Measurements from ENCODE around the gene ORAI2. TPM values are rescaled to one million over a fixed set of nuclear protein-coding genes. Genes with fewer than 3 reads are reported as not detected.
A peak's percentile ranks its signal among the peaks of the same experiment; 100 is the strongest.
"Not testable (repeated sequence)": the region's sequence is repeated elsewhere in the genome, so short reads cannot be mapped to it uniquely, and the experiment has no call there.

Gene ORAI2
- total and polyA plus RNA-seq, 9 donors = 3.2 to 18.9 (median 15.6) TPM

DNA sequence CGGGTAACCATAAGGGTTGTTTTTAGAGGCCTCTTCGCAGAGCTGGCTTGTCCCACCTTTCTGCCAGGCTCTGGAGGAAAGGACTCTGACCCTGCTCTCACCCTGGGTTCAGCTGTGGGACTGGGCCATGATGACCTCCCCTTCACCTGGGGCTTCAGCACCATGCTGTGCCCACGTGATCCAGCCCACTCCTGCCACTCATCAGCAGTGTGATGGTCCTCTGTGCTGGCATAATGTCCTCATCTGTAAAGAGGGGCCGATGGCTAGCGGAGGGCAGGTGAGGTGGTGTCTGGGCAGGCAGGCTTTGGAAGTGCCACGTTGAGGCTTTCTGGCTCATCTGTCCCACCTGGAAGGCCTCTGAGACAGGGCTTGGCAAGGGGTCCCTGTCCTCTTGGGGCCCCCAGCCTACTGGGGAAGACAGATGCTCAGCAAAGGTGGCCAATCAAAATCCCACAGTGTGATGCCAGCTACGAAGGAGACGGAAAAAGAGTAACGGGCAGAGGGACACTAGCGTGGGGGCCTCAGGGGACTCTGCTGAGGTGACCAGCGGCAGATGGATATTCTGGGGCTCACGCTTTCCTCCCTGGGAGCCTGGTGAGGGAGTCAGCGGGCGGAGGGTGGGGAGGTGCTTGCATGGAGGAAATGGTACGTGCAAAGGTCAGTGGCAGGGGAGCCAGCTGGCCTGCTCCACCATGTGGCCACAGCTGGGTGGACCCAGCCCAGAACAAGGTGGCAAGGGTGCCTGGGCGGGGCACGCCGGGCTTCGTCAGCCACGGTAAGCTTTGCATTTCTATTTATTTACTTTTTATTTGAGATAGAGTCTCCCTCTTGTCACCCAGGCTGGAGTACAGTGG is 36.8 kb downstream of the ORAI2 start:
- TF ChIP-seq POLR2A (IDR thresholded peaks at IDR 0.05) = no peak
- TF ChIP-seq, protein P1, sequence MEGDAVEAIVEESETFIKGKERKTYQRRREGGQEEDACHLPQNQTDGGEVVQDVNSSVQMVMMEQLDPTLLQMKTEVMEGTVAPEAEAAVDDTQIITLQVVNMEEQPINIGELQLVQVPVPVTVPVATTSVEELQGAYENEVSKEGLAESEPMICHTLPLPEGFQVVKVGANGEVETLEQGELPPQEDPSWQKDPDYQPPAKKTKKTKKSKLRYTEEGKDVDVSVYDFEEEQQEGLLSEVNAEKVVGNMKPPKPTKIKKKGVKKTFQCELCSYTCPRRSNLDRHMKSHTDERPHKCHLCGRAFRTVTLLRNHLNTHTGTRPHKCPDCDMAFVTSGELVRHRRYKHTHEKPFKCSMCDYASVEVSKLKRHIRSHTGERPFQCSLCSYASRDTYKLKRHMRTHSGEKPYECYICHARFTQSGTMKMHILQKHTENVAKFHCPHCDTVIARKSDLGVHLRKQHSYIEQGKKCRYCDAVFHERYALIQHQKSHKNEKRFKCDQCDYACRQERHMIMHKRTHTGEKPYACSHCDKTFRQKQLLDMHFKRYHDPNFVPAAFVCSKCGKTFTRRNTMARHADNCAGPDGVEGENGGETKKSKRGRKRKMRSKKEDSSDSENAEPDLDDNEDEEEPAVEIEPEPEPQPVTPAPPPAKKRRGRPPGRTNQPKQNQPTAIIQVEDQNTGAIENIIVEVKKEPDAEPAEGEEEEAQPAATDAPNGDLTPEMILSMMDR (IDR thresholded peaks at IDR 0.05) = no peak
- no peak for TF ChIP-seq EP300 (IDR thresholded peaks at IDR 0.05)
- intact Hi-C loops (cut with DNase I) = no loop called here
- H3K9me3 ChIP-seq = no peaks in the 10 kb centered on the region
- H3K4me3 ChIP-seq = no peak overlapping the region
- no peaks in the 10 kb centered on the region for H3K27me3 ChIP-seq
- no peaks in the 10 kb centered on the region for H3K36me3 ChIP-seq
- WGBS, 3 donors = 73 to 84% (median 81%) methylated on average over 20 of the region's 20 CpGs
- DNase-seq = peak in 3 of 5 donors; percentile 8 to 37 (median 20)
- no peak overlapping the region for H3K27ac ChIP-seq
- H3K4me1 ChIP-seq (ENCODE audit: insufficient read depth) = peaks cover 7% of the 10 kb centered on the region

- intact Hi-C loops (cut with DNase I) = no loop called here
- H3K36me3 ChIP-seq = no peaks in the 10 kb centered on the region
- DNase-seq = peak in 4 of 5 donors; percentile 8 to 29 (median 14)
- H3K9me3 ChIP-seq = no peaks in the 10 kb centered on the region
- WGBS, 3 donors = 79 to 90% (median 81%) methylated on average over 6 of the region's 6 CpGs
- TF ChIP-seq EP300 (IDR thresholded peaks at IDR 0.05) = no peak
- no peak for TF ChIP-seq POLR2A (IDR thresholded peaks at IDR 0.05)
- H3K27ac ChIP-seq = no peak overlapping the region
- H3K4me1 ChIP-seq (ENCODE audit: insufficient read depth) = no peaks in the 10 kb centered on the region
- no peak overlapping the region for H3K4me3 ChIP-seq
- no peaks in the 10 kb centered on the region for H3K27me3 ChIP-seq
Measured at GRCh38 chr7:102471791-102472125, 38.4 kb downstream of the ORAI2 start.

DNA sequence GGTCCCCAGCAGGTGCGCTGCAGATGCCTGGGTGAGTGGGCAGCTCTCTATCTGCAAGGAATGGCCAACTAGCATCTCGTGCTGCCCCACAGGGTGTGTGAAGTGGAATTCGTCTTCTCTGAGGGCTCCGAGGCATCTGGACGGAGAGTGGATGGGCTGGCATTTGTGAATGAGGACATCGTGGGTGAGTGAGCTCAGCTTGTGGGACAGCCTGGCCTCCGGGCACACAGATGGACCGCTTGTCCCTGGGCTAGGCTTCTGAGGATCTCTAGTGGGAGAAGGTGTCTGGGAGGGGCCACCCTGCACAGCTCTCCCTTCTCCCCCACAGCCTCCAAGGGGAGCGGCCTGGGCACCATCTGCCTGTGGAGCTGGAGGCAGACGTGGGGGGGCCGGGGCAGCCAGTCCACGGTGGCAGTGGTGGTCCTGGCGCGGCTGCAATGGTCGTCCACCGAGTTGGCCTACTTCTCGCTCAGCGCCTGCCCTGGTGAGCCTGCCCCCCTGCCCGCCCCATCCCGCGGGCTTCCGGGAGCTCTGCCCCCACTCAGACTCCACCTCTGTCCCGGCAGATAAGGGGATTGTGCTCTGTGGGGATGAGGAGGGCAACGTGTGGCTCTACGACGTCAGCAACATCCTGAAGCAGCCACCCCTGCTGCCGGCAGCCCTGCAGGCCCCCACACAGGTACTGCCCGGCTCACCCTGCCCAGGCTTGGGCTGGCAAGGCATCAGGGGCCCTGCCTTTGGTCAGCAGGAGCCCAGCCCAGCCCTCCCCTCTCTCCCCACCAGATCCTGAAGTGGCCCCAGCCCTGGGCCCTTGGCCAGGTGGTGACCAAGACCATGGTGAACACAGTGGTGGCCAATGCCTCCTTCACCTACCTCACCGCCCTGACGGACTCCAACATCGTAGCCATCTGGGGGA is 39.0 kb downstream of the ORAI2 start:
- TF ChIP-seq, protein P1 (IDR thresholded peaks at IDR 0.05) = no peak
- no peak for TF ChIP-seq POLR2A (IDR thresholded peaks at IDR 0.05)
- no peak overlapping the region for H3K4me3 ChIP-seq
- no peaks in the 10 kb centered on the region for H3K36me3 ChIP-seq
- H3K9me3 ChIP-seq = no peaks in the 10 kb centered on the region
- intact Hi-C loops (cut with DNase I) = no loop called here
- WGBS, 3 donors = 61 to 71% (median 63%) methylated on average over 20 to 31 of the region's 31 CpGs
- no peaks in the 10 kb centered on the region for H3K4me1 ChIP-seq (ENCODE audit: insufficient read depth)
- H3K27me3 ChIP-seq = no peaks in the 10 kb centered on the region
- peak in 4 of 5 donors; percentile 11 to 48 (median 22) for DNase-seq
- no peak overlapping the region for H3K27ac ChIP-seq

GRCh38 chr7:102473271-102473991 is 40.1 kb downstream of the ORAI2 start:
- no peaks in the 10 kb centered on the region for H3K27me3 ChIP-seq
- no peaks in the 10 kb centered on the region for H3K4me1 ChIP-seq (ENCODE audit: insufficient read depth)
- H3K27ac ChIP-seq = no peak overlapping the region
- TF ChIP-seq, protein P1 (IDR thresholded peaks at IDR 0.05) = no peak
- no peak for TF ChIP-seq POLR2A (IDR thresholded peaks at IDR 0.05)
- TF ChIP-seq EP300 (IDR thresholded peaks at IDR 0.05) = no peak
- intact Hi-C loops (cut with DNase I) = no loop called here
- H3K36me3 ChIP-seq = no peaks in the 10 kb centered on the region
- H3K4me3 ChIP-seq = no peak overlapping the region
- no peaks in the 10 kb centered on the region for H3K9me3 ChIP-seq
- 71 to 77% (median 73%) methylated on average over 23 of the region's 23 CpGs for WGBS, 3 donors
- peak in 4 of 5 donors; percentile 9 to 41 (median 23) for DNase-seq

DNA sequence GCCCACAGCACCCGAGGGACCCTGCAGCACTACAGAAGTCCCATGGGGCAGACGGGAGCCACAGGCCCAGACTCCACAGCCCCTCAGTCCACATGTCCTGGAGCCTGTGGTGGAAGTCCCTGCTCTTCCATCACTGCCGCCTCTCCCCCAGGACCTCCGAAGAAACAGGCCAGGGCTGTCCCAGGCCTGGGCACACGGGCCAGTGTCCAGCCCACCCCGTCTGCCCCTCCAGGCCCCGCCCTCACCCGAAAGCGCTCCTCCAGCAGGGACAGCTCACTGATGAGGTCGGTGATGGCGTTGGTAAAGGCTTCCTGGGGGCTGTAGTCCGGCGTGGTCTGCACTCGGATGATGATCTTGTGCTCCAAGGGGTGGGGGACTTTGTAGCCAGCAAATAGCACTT is 40.7 kb downstream of the ORAI2 start:
- H3K27me3 ChIP-seq; H3K27ac ChIP-seq; H3K9me3 ChIP-seq; intact Hi-C loops (cut with DNase I); H3K4me1 ChIP-seq (ENCODE audit: insufficient read depth); H3K4me3 ChIP-seq; H3K36me3 ChIP-seq: not testable (repeated sequence)
- WGBS, 3 donors = 40 to 71% (median 62%) methylated on average over 1 to 10 of the region's 14 CpGs
- DNase-seq = peak in 4 of 5 donors; percentile 6 to 28 (median 11)

DNA sequence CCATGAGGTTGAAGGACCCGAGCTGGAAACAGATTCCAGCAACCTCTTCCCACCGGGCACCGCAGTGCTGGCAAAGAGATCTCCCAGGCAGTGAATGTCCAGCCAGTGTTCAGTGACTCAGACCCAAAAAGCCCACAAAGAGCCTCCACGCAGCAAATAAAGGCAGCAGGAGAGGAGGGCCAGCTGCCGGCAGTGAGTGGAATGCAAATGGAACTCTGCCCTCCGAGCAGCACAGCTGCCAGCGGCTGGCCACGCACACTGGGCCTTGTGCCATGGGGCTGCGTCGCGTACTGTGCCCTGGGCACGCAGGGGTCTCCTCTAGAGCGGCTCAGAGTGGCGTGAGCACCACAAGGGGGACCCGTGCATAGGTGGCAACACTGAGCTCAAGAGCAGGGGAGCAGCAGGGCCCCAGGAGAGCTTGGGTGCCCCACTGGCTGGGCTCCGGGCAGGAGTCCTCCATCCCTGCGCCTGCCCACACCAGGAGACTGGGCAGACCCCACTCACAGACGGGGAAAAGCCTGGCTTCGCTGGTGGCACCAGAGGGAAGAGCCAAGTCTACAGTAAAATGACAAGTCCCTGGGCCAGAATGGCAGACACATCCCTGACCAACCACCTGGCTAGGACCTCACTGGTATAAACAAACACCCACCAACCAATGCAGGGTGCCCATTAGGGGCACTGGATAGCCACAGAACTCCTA is 41.5 kb downstream of the ORAI2 start:
- 49 to 59% (median 54%) methylated on average over 5 to 11 of the region's 19 CpGs for WGBS, 3 donors
- not testable (repeated sequence) for H3K36me3 ChIP-seq
- peak in 4 of 5 donors; percentile 3 to 23 (median 8) for DNase-seq

More for the DNA sequence above, 41.5 kb downstream of the ORAI2 start:
- H3K27ac ChIP-seq; H3K4me1 ChIP-seq (ENCODE audit: insufficient read depth); intact Hi-C loops (cut with DNase I); H3K4me3 ChIP-seq; H3K9me3 ChIP-seq; H3K27me3 ChIP-seq: not testable (repeated sequence)
